Trophoblast cell (in vitro differentiated cells and primary cell): ENCODE measurements around the gene AGPAT3.
"Not testable (repeated sequence)": the region's sequence is repeated elsewhere in the genome, so short reads cannot be mapped to it uniquely, and the experiment has no call there.

Source experiments
- DNase-seq, 2 donors: peaks; one replicate each; pipeline ENCODE4 v3.0.0-alpha.2; 2016
- H2AFZ ChIP-seq: 2 replicates; pipeline ENCODE4 v1.6.1; 2013; ENCODE audit warnings: low read length, moderate library complexity, mild to moderate bottlenecking; ENCODE audit not compliant: insufficient read depth, poor library complexity
- H2AK5ac ChIP-seq: 2 replicates; pipeline ENCODE4 v1.6.1; 2013; ENCODE audit warnings: mild to moderate bottlenecking, low read length
- H2BK120ac ChIP-seq: 2 replicates; pipeline ENCODE4 v1.6.1; 2013; ENCODE audit warnings: low read length, mild to moderate bottlenecking, moderate library complexity; ENCODE audit not compliant: insufficient read depth, poor library complexity
- H2BK12ac ChIP-seq: 2 replicates; pipeline ENCODE4 v1.6.1; 2013; ENCODE audit warnings: mild to moderate bottlenecking, low read length, moderate library complexity
- H2BK5ac ChIP-seq: 2 replicates; pipeline ENCODE4 v1.6.1; 2013; ENCODE audit warnings: low read length, low read depth, moderate library complexity, mild to moderate bottlenecking; ENCODE audit not compliant: poor library complexity
- H3K14ac ChIP-seq: 2 replicates; pipeline ENCODE4 v1.6.1; 2013; ENCODE audit warnings: mild to moderate bottlenecking, low read length
- H3K18ac ChIP-seq: 2 replicates; pipeline ENCODE4 v1.6.1; 2013; ENCODE audit warnings: mild to moderate bottlenecking, low read length
- H3K23ac ChIP-seq: 2 replicates; pipeline ENCODE4 v1.6.1; 2013; ENCODE audit warnings: low read length
- H3K27ac ChIP-seq: 2 replicates; pipeline ENCODE4 v1.5.1; 2013; ENCODE audit warnings: low read depth, mild to moderate bottlenecking, inconsistent platforms, low read length, moderate library complexity
- H3K27me3 ChIP-seq: 2 replicates; pipeline ENCODE4 v1.6.1; 2013; ENCODE audit warnings: inconsistent platforms, mild to moderate bottlenecking, low read length, moderate library complexity; ENCODE audit not compliant: insufficient read depth
- H3K36me3 ChIP-seq, 2 experiments: 1 replicate in 1 of 2; 2 replicates in 1 of 2; pipeline ENCODE4 v1.6.1; 2013; ENCODE audit warnings: low read length in 2 of 2, mild to moderate bottlenecking in 2 of 2, moderate library complexity in 1 of 2; ENCODE audit not compliant: insufficient read depth in 2 of 2, control insufficient read depth in 1 of 2
- H3K4ac ChIP-seq: 2 replicates; pipeline ENCODE4 v1.6.1; 2013; ENCODE audit warnings: low read depth, mild to moderate bottlenecking, low read length, moderate library complexity
- H3K4me1 ChIP-seq, 2 experiments: 1 replicate in 1 of 2; 2 replicates in 1 of 2; pipeline ENCODE4 v1.6.1; 2013; ENCODE audit warnings: low read length in 2 of 2, mild to moderate bottlenecking in 2 of 2, moderate library complexity in 1 of 2; ENCODE audit not compliant: insufficient read depth in 2 of 2, control insufficient read depth in 1 of 2
- H3K4me2 ChIP-seq: 2 replicates; pipeline ENCODE4 v1.6.1; 2013; ENCODE audit warnings: inconsistent platforms, mild to moderate bottlenecking, low read length, moderate library complexity
- H3K4me3 ChIP-seq: 2 replicates; pipeline ENCODE4 v1.5.1; 2013; ENCODE audit warnings: mild to moderate bottlenecking, low read depth, low read length, inconsistent platforms
- H3K79me1 ChIP-seq: one replicate; pipeline ENCODE4 v1.6.1; 2013; ENCODE audit warnings: low read length
- H3K79me2 ChIP-seq: 2 replicates; pipeline ENCODE4 v1.6.1; 2013; ENCODE audit warnings: low read length, mild to moderate bottlenecking; ENCODE audit not compliant: control insufficient read depth, insufficient read depth, poor library complexity
- H3K9ac ChIP-seq: 2 replicates; pipeline ENCODE4 v1.6.1; 2013; ENCODE audit warnings: mild to moderate bottlenecking, low read length
- H3K9me3 ChIP-seq: 2 replicates; pipeline ENCODE4 v1.6.1; 2013; ENCODE audit warnings: low read depth, mild to moderate bottlenecking, control low read depth, inconsistent platforms, low read length; ENCODE audit not compliant: insufficient read depth
- H4K12ac ChIP-seq: 2 replicates; pipeline ENCODE4 v1.6.1; 2013; ENCODE audit warnings: low read depth, mild to moderate bottlenecking, low read length, moderate library complexity
- H4K8ac ChIP-seq: 2 replicates; pipeline ENCODE4 v1.6.1; 2013; ENCODE audit warnings: low read depth, mild to moderate bottlenecking, low read length, moderate library complexity
- H4K91ac ChIP-seq: one replicate; pipeline ENCODE4 v1.6.1; 2013; ENCODE audit warnings: low read depth, mild to moderate bottlenecking, low read length, moderate library complexity
- WGBS: extraction: QIAGEN DNeasy Blood & Tissue Kit; methylation state at CpG from one replicate; pipeline ENCODE4 v1.1.7; 2013; ENCODE audit warnings: missing lambda C conversion rate; ENCODE audit not compliant: insufficient read length, insufficient coverage; ENCODE audit errors: extremely low coverage; 5-methylcytosine and 5-hydroxymethylcytosine counted together

The AGPAT3 gene

DNA sequence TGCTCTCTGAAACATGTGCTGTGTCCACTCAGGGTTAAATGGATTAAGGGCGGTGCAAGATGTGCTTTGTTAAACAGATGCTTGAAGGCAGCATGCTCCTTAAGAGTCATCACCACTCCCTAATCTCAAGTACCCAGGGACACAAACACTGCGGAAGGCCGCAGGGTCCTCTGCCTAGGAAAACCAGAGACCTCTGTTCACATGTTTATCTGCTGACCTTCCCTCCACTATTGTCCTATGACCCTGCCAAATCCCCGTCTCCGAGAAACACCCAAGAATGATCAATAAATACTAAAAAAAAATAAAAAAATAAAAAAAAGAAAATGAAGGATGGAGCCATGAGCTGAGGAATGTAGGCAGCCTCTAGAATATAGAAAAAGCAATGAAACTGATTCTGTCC is 42.3 kb upstream of the AGPAT3 start:
- H3K23ac ChIP-seq, H2BK12ac ChIP-seq, H4K12ac ChIP-seq, H3K9ac ChIP-seq, H2BK120ac ChIP-seq, H3K27ac ChIP-seq, H3K14ac ChIP-seq, H2AK5ac ChIP-seq, H3K4me1 ChIP-seq, H3K79me1 ChIP-seq, H3K4ac ChIP-seq, H3K18ac ChIP-seq, DNase-seq, H3K4me2 ChIP-seq, H2BK5ac ChIP-seq, H4K8ac ChIP-seq, H3K4me3 ChIP-seq, H3K27me3 ChIP-seq, H3K36me3 ChIP-seq, H3K9me3 ChIP-seq, H4K91ac ChIP-seq, H3K79me2 ChIP-seq, H2AFZ ChIP-seq: not testable (repeated sequence)
- WGBS = no CpG with 5 or more reads among the region's 5 CpGs

DNA sequence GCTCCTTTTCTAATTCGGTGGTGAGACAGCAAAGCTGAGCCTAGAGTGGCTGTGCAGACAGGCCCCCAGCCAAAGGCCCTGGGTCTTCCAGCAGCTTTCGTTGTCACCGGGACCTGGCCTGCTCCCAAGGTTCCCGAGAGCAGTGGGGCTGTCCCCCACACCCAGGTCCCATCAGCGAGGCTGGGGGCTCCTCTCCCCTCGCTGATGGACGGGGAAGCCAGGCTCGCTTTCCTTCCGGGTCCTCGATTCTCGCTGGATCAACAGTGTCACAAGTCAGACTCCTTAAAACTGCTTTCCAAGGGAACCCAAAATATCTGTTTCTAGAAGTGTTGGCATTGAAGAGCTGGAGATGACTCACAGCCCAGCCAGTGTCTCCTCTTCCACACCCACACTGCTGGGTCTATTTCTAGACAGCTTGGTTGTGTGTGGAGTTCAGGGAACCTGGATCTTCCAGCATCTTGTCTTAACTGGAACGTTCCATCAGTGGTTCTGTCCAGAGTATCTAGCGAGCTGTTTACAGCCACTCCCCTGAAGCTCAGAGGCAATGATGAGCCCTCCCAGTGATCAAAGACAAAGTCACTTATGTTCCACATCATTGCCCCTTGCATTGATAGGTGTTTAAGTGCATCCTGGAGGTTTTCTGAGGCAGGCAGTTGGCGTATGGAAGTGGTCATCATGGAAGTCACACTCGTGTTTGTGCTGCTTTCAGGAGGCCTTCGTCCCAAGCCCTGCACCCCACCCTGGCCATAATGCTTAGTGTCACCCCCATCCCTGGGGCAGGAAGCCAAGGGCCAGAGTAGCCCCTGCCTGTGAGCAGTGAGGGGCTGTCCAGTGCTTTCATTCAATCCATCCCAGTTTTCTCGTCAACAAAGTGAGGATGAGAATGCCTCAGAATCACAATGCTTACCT is 40.4 kb upstream of the AGPAT3 start:
- no peak overlapping the region for H3K14ac ChIP-seq
- no peak overlapping the region for H3K4me3 ChIP-seq
- no peak overlapping the region for H4K91ac ChIP-seq

DNA sequence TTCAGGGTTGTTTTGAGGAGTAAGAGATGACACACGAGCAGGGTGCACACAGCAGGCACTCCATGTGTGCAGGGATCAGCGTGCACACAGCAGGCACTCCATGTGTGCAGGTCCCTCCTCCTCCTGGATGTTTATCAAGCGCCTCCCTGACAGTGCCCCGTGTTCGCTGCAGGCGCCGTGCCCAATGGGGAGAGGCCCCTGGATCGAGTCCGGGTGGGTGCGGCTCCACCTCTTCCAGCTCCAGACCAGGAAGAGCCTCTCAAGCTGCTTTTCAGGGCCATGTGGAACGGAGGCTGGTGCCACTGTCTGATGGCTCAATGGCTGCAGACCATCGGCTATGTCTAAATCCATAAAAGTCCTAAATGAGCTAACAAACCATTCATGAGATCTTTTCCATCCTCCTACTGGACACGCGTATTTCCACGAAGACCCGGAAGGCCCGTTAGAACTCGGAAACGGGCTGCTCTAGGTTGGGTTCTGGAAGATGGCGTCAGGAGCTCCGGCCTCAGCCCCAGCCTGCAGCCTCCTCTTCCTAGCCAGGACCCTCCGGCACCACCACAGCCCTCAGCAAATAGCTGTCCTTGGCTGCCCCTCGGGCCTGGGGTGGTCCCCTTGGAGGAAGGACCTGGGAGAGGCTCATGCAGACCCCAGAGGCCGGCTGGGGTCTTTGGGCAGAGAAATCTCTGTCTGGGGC is 39.6 kb upstream of the AGPAT3 start:
- no peak overlapping the region for H3K27ac ChIP-seq
- no peak overlapping the region for H3K18ac ChIP-seq
- H3K27me3 ChIP-seq = no peaks in the 10 kb centered on the region
- H3K36me3 ChIP-seq = no peaks in the 10 kb centered on the region
- H3K14ac ChIP-seq = no peak overlapping the region
- H4K91ac ChIP-seq = no peak overlapping the region
- no CpG with 5 or more reads among the region's 24 CpGs for WGBS
- H2AK5ac ChIP-seq = no peak overlapping the region
- H3K79me1 ChIP-seq = no peaks in the 10 kb centered on the region
- no peak overlapping the region for H3K4ac ChIP-seq
- H4K12ac ChIP-seq = no peak overlapping the region
- H2BK120ac ChIP-seq = no peak overlapping the region
- no peaks in the 10 kb centered on the region for H3K9me3 ChIP-seq
- H3K79me2 ChIP-seq = no peaks in the 10 kb centered on the region
- no peak overlapping the region for H3K9ac ChIP-seq
- no peak overlapping the region for H3K4me3 ChIP-seq
- no peak overlapping the region for H2BK12ac ChIP-seq
- H2BK5ac ChIP-seq = no peak overlapping the region
- H3K23ac ChIP-seq = no peak overlapping the region
- H4K8ac ChIP-seq = no peak overlapping the region
- no peaks in the 10 kb centered on the region for H3K4me1 ChIP-seq
- no peak overlapping the region for H2AFZ ChIP-seq
- H3K4me2 ChIP-seq = no peak overlapping the region
- DNase-seq = no peak

More for the DNA sequence above, 40.4 kb upstream of the AGPAT3 start:
- no CpG with 5 or more reads among the region's 17 CpGs for WGBS
- peaks cover 4% of the 10 kb centered on the region for H3K9me3 ChIP-seq
- H2AK5ac ChIP-seq = no peak overlapping the region
- H4K12ac ChIP-seq = no peak overlapping the region
- no peaks in the 10 kb centered on the region for H3K36me3 ChIP-seq
- H3K4me1 ChIP-seq = no peaks in the 10 kb centered on the region
- no peaks in the 10 kb centered on the region for H3K79me1 ChIP-seq
- H3K23ac ChIP-seq = no peak overlapping the region
- H3K27me3 ChIP-seq = no peaks in the 10 kb centered on the region
- no peaks in the 10 kb centered on the region for H3K79me2 ChIP-seq
- H3K4me2 ChIP-seq = no peak overlapping the region
- H3K4ac ChIP-seq = no peak overlapping the region
- no peak overlapping the region for H3K18ac ChIP-seq
- H3K9ac ChIP-seq = no peak overlapping the region
- no peak overlapping the region for H3K27ac ChIP-seq
- no peak overlapping the region for H2AFZ ChIP-seq
- H2BK120ac ChIP-seq = no peak overlapping the region
- H4K8ac ChIP-seq = no peak overlapping the region
- no peak overlapping the region for H2BK5ac ChIP-seq
- H2BK12ac ChIP-seq = no peak overlapping the region
- no peak for DNase-seq

DNA sequence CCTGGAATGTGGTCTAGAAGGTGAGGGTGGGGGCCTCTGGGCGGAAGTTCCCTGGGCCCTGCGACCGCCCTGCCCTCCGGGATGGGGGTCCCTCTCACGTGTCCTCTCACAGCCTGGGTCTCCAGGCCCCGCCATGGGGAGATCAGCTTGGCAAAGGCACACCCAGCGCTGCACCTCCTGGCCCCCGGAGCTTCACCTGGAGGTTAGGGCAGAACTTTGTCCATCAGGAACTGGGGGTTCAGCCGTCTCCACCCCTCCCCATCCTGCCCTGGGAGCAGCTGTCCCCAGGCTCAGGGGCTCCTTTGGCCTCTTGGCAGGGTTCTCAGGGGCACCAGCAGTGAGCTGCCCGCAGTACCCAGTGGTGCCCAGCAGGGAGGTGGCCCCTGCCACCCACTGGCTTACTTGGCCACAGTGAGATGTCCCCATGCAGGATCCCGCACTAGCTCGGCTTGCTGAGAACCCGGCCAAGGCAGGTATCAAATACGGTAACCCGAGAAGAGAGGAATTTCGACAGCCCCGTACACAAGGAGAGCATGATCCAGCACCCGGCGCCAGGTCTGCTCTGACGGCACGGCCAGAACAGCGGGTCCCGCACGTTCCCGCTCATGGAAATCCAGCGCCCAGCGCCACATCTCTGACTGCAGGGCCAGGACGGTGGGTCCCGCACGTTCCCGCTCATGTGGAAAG is 38.9 kb upstream of the AGPAT3 start:
- H3K79me1 ChIP-seq = no peaks in the 10 kb centered on the region
- WGBS = no CpG with 5 or more reads among the region's 31 CpGs

More for the DNA sequence above, 38.9 kb upstream of the AGPAT3 start:
- Histone ChIP-seq H3K4me2 (no peak overlapping the region), H3K79me2 (no peaks in the 10 kb centered on the region), H4K12ac (no peak overlapping the region), H3K9me3 (no peaks in the 10 kb centered on the region), H3K14ac (no peak overlapping the region), H2BK120ac (no peak overlapping the region), H3K27me3 (no peaks in the 10 kb centered on the region), H3K9ac (no peak overlapping the region), H2AK5ac (no peak overlapping the region), H3K4me1 (no peaks in the 10 kb centered on the region), H2BK12ac (no peak overlapping the region), H3K27ac (no peak overlapping the region), H3K23ac (no peak overlapping the region), H2AFZ (no peak overlapping the region), H3K18ac (no peak overlapping the region), H4K8ac (no peak overlapping the region), H2BK5ac (no peak overlapping the region), H3K36me3 (no peaks in the 10 kb centered on the region), H3K4ac (no peak overlapping the region), H3K4me3 (no peak overlapping the region), H4K91ac (no peak overlapping the region)
- DNase-seq = no peak
